ENCODE results near the gene NRIP2. TPM values are rescaled to one million over a fixed set of nuclear protein-coding genes. Genes with fewer than 3 reads are reported as not detected.

NRIP2 gene
- total and polyA plus RNA-seq, 10 of the 15 experiments (the other 5 are each of a cell fraction or from before 2014, with no cell fraction given): 0.04 to 0.83 (median 0.42) TPM; not detected in 7

- TF ChIP-seq ZBTB33 (IDR thresholded peaks at IDR 0.05) (no peak), MAX (IDR thresholded peaks at IDR 0.05; ENCODE audit: low read depth, low read length) (peak; percentile 81; the same call in 1 of the 2 replicates), ZNF592 (IDR thresholded peaks at IDR 0.05) (0 out of 2 replicates have a peak, but pooled peaks have one; percentile 34), CEBPB (IDR thresholded peaks at IDR 0.05; ENCODE audit: borderline replicate concordance in 1 of 2, low read depth in 2 of 2, low read length in 2 of 2) (no peak), JUNB (IDR thresholded peaks at IDR 0.05) (no peak), USF2 (IDR thresholded peaks at IDR 0.05; ENCODE audit: borderline replicate concordance, low read depth, low read length) (no peak), EZH2 (IDR thresholded peaks at IDR 0.05; ENCODE audit: borderline replicate concordance, control insufficient read depth, low read depth, low read length) (no peak), TCF12 (IDR thresholded peaks at IDR 0.05; ENCODE audit: low read depth, low read length) (no peak), HSF1 (IDR thresholded peaks at IDR 0.05; ENCODE audit: low read depth, low read length) (peak; percentile 97), CHD2 (IDR thresholded peaks at IDR 0.05; ENCODE audit: borderline replicate concordance, low read depth, low read length) (peak; percentile 54), POLR2AphosphoS5 (IDR thresholded peaks at IDR 0.05; ENCODE audit: low read length) (peak; percentile 54; the same call in 1 of the 2 replicates), KLF5 (IDR thresholded peaks at IDR 0.05; ENCODE audit: partially characterized antibody) (no peak), NBN (IDR thresholded peaks at IDR 0.05) (0 out of 2 replicates have a peak, but pooled peaks have one; percentile 69), IRF3 (IDR thresholded peaks at IDR 0.05) (no peak), STAT3 (IDR thresholded peaks at IDR 0.05; ENCODE audit: low read depth, low read length) (no peak), IRF4 (IDR thresholded peaks at IDR 0.05; ENCODE audit: low read depth, low read length) (no peak), NR2C2 (IDR thresholded peaks at IDR 0.05; ENCODE audit: borderline replicate concordance, control insufficient read depth, insufficient read length, low read depth) (no peak), SRF (IDR thresholded peaks at IDR 0.05; ENCODE audit: low read depth in 2 of 2, low read length in 2 of 2) (no peak), ZSCAN29 (IDR thresholded peaks at IDR 0.05) (no peak), MXI1 (IDR thresholded peaks at IDR 0.05; ENCODE audit: low read depth, low read length) (peak; percentile 70; the same call in 1 of the 2 replicates), CBX5 (IDR thresholded peaks at IDR 0.05; ENCODE audit: low read depth) (no peak)
Measured at GRCh38 chr12:2794736-2795289, 40.0 kb downstream of the NRIP2 start, which contains the start of gene FKBP4 (continued).
